Neuronal stem cell (in vitro differentiated cells): ENCODE results near the gene IER5.

Experiments
- DNase-seq: peaks from one replicate; pipeline ENCODE4 v3.0.0-alpha.2; 2013; ENCODE audit warnings: low spot score
- H2AFZ ChIP-seq: one replicate; pipeline ENCODE4 v1.6.1; 2013; ENCODE audit warnings: mild to moderate bottlenecking, low read length, inconsistent platforms
- H2AK5ac ChIP-seq: 2 replicates; pipeline ENCODE4 v1.6.1; 2013; ENCODE audit warnings: low read depth, mild to moderate bottlenecking, inconsistent platforms, low read length, moderate library complexity, mixed read lengths
- H2BK120ac ChIP-seq: 2 replicates; pipeline ENCODE4 v1.6.1; 2013; ENCODE audit warnings: low read depth, mild to moderate bottlenecking, inconsistent platforms, low read length, moderate library complexity, mixed read lengths
- H2BK12ac ChIP-seq: one replicate; pipeline ENCODE4 v1.6.1; 2013; ENCODE audit warnings: low read length, inconsistent platforms
- H2BK15ac ChIP-seq: 2 replicates; pipeline ENCODE4 v1.6.1; 2013; ENCODE audit warnings: mild to moderate bottlenecking, low read length, inconsistent platforms, mixed read lengths
- H2BK5ac ChIP-seq: one replicate; pipeline ENCODE4 v1.6.1; 2013; ENCODE audit warnings: inconsistent platforms, mild to moderate bottlenecking, low read length, moderate library complexity
- H3K14ac ChIP-seq: one replicate; pipeline ENCODE4 v1.6.1; 2013; ENCODE audit warnings: low read length, inconsistent platforms
- H3K18ac ChIP-seq: 2 replicates; pipeline ENCODE4 v1.6.1; 2013; ENCODE audit warnings: low read length, inconsistent platforms
- H3K23ac ChIP-seq: 2 replicates; pipeline ENCODE4 v1.6.1; 2013; ENCODE audit warnings: low read depth, mild to moderate bottlenecking, mixed read lengths, low read length, inconsistent platforms; ENCODE audit not compliant: poor library complexity
- H3K27ac ChIP-seq: replicated peaks from 3 replicates; pipeline ENCODE4 v1.5.1; 2013; ENCODE audit warnings: low read length, inconsistent platforms
- H3K27me3 ChIP-seq, 3 experiments: 2 replicates each; pipeline ENCODE4 v1.6.1; 2013; ENCODE audit warnings: low read length in 3 of 3, mild to moderate bottlenecking in 2 of 3, inconsistent platforms in 1 of 3, low read depth in 1 of 3, mixed read lengths in 1 of 3, moderate library complexity in 1 of 3; ENCODE audit not compliant: control insufficient read depth in 3 of 3, insufficient read depth in 3 of 3
- H3K36me3 ChIP-seq, 2 donors: replicated peaks in 1 of 2; 2 replicates each; pipeline ENCODE4 v1.6.1; 2013; ENCODE audit warnings: low read length in 2 of 2; ENCODE audit not compliant: control insufficient read depth in 2 of 2, insufficient read depth in 2 of 2
- H3K4ac ChIP-seq: 2 replicates; pipeline ENCODE4 v1.6.1; 2013; ENCODE audit warnings: inconsistent platforms, mild to moderate bottlenecking, low read length, moderate library complexity
- H3K4me1 ChIP-seq, 2 donors: 1 replicate in 1 of 2; 2 replicates in 1 of 2; pipeline ENCODE4 v1.6.1; 2013; ENCODE audit warnings: low read length in 2 of 2, low read depth in 1 of 2; ENCODE audit not compliant: control insufficient read depth in 2 of 2, insufficient read depth in 1 of 2
- H3K4me2 ChIP-seq: one replicate; pipeline ENCODE4 v1.6.1; 2013; ENCODE audit warnings: mild to moderate bottlenecking, low read length, inconsistent platforms; ENCODE audit not compliant: insufficient read depth, poor library complexity, severe bottlenecking
- H3K4me3 ChIP-seq, 2 donors: 2 replicates each; pipeline ENCODE4 v1.5.1; 2013; ENCODE audit warnings: low read length in 2 of 2, mild to moderate bottlenecking in 2 of 2, inconsistent platforms in 1 of 2, moderate library complexity in 1 of 2
- H3K79me1 ChIP-seq: one replicate; pipeline ENCODE4 v1.6.1; 2013; ENCODE audit warnings: low read depth, mild to moderate bottlenecking, inconsistent platforms, low read length, moderate library complexity
- H3K9ac ChIP-seq: one replicate; pipeline ENCODE4 v1.6.1; 2013; ENCODE audit warnings: mild to moderate bottlenecking, low read depth, low read length, inconsistent platforms; ENCODE audit not compliant: poor library complexity
- H3K9me3 ChIP-seq, 2 donors: replicated peaks in 1 of 2; 2 replicates each; pipeline versions ENCODE3 to v1.6.1; 2013; ENCODE audit warnings: low read length in 2 of 2, mild to moderate bottlenecking in 2 of 2, inconsistent platforms in 1 of 2, low read depth in 1 of 2, mixed read lengths in 1 of 2, moderate library complexity in 1 of 2; ENCODE audit not compliant: control insufficient read depth in 2 of 2, insufficient read depth in 1 of 2
- H4K8ac ChIP-seq: one replicate; pipeline ENCODE4 v1.6.1; 2013; ENCODE audit warnings: low read depth, mild to moderate bottlenecking, inconsistent platforms, low read length, moderate library complexity
- H4K91ac ChIP-seq: one replicate; pipeline ENCODE4 v1.6.1; 2013; ENCODE audit warnings: low read length, low read depth, mild to moderate bottlenecking, inconsistent platforms; ENCODE audit not compliant: poor library complexity
- WGBS, 2 donors: extraction: QIAGEN DNeasy Blood & Tissue Kit; methylation state at CpG; one replicate each; pipeline ENCODE4 v1.1.7; 2013; ENCODE audit warnings: missing lambda C conversion rate in 2 of 2, mixed read lengths in 1 of 2; ENCODE audit not compliant: insufficient read length in 2 of 2, insufficient replicate concordance in 1 of 2; ENCODE audit errors: extremely low coverage in 2 of 2; 5-methylcytosine and 5-hydroxymethylcytosine counted together

IER5 gene

GRCh38 chr1:181086091-181086490 is 2.4 kb upstream of the IER5 start:
- Histone ChIP-seq H3K4me3 (no peak overlapping the region), H3K27me3 (peaks cover 0 to 15% (median 2%) of the 10 kb centered on the region in 3 experiments), H2AFZ (no peak overlapping the region), H3K4me1 (peaks cover 0 to 7% of the 10 kb centered on the region in 2 donors), H3K14ac (no peak overlapping the region), H3K79me1 (peaks cover 10% of the 10 kb centered on the region), H3K4me2 (no peak overlapping the region), H3K27ac (no peak overlapping the region), H2BK5ac (no peak overlapping the region), H2BK15ac (no peak overlapping the region), H2BK120ac (no peak overlapping the region), H4K91ac (no peak overlapping the region), H3K23ac (no peak overlapping the region), H4K8ac (no peak overlapping the region), H2AK5ac (no peak overlapping the region), H3K18ac (no peak overlapping the region), H2BK12ac (no peak overlapping the region), H3K4ac (no peak overlapping the region), H3K9me3 (no peaks in the 10 kb centered on the region), H3K36me3 (no peaks in the 10 kb centered on the region), H3K9ac (no peak overlapping the region)
- DNase-seq: no peak
- WGBS, 2 donors: no CpG with 5 or more reads among the region's 1 CpG

GRCh38 chr1:181086926-181087325 is 1.6 kb upstream of the IER5 start:
- Histone ChIP-seq H3K36me3 (peaks cover 0 to 6% of the 10 kb centered on the region in 2 donors), H2AK5ac (no peak overlapping the region), H2AFZ (no peak overlapping the region), H2BK12ac (no peak overlapping the region), H3K4ac (no peak overlapping the region), H3K79me1 (peaks cover 10% of the 10 kb centered on the region), H3K27me3 (peaks cover 0 to 15% (median 2%) of the 10 kb centered on the region in 3 experiments), H2BK120ac (no peak overlapping the region), H3K9ac (no peak overlapping the region), H2BK5ac (no peak overlapping the region), H3K27ac (no peak overlapping the region), H4K8ac (no peak overlapping the region), H3K4me2 (no peak overlapping the region), H2BK15ac (no peak overlapping the region), H3K4me1 (peaks cover 0 to 8% of the 10 kb centered on the region in 2 donors), H3K18ac (no peak overlapping the region), H3K14ac (no peak overlapping the region), H4K91ac (no peak overlapping the region), H3K9me3 (no peaks in the 10 kb centered on the region), H3K23ac (no peak overlapping the region), H3K4me3 (no peak overlapping the region)
- no CpG with 5 or more reads among the region's 5 CpGs for WGBS, 2 donors
- no peak for DNase-seq

GRCh38 chr1:181087400-181087901 is 1.0 kb upstream of the IER5 start:
- no peak overlapping the region for H2BK12ac ChIP-seq
- no peak for DNase-seq
- H3K4ac ChIP-seq: no peak overlapping the region
- H3K27me3 ChIP-seq: peaks cover 0 to 15% (median 2%) of the 10 kb centered on the region in 3 experiments
- no peak overlapping the region for H2AFZ ChIP-seq
- no peak overlapping the region for H3K23ac ChIP-seq
- H3K4me3 ChIP-seq: no peak overlapping the region
- peaks cover 0 to 10% of the 10 kb centered on the region in 2 donors for H3K36me3 ChIP-seq
- H2BK15ac ChIP-seq: no peak overlapping the region
- H3K9me3 ChIP-seq: no peaks in the 10 kb centered on the region
- no peak overlapping the region for H4K91ac ChIP-seq
- peaks cover 10% of the 10 kb centered on the region for H3K79me1 ChIP-seq
- H3K27ac ChIP-seq: no peak overlapping the region
- no peak overlapping the region for H2BK5ac ChIP-seq
- no peak overlapping the region for H3K4me2 ChIP-seq
- no peak overlapping the region for H3K18ac ChIP-seq
- no peak overlapping the region for H4K8ac ChIP-seq
- peaks cover 0 to 8% of the 10 kb centered on the region in 2 donors for H3K4me1 ChIP-seq
- no peak overlapping the region for H3K14ac ChIP-seq
- H2AK5ac ChIP-seq: no peak overlapping the region
- no peak overlapping the region for H2BK120ac ChIP-seq
- WGBS, 2 donors: no CpG with 5 or more reads among the region's 8 CpGs
- no peak overlapping the region for H3K9ac ChIP-seq

- Histone ChIP-seq H3K27me3 (peaks cover 0 to 15% (median 2%) of the 10 kb centered on the region in 3 experiments), H3K18ac (peak overlapping the region; percentile 90), H2AFZ (peak overlapping the region; percentile 91), H3K36me3 (peaks cover 0 to 16% of the 10 kb centered on the region in 2 donors), H3K4me1 (peaks cover 0 to 8% of the 10 kb centered on the region in 2 donors), H3K27ac (no peak overlapping the region), H4K91ac (no peak overlapping the region), H2BK120ac (no peak overlapping the region), H3K4ac (no peak overlapping the region), H2BK15ac (peak overlapping the region; percentile 20), H2BK5ac (peak overlapping the region; percentile 42), H2AK5ac (peak overlapping the region; percentile 82), H3K79me1 (peaks cover 10% of the 10 kb centered on the region), H3K4me3 (peak overlapping the region; percentile 67 to 87), H3K14ac (peak overlapping the region; percentile 94), H3K9me3 (no peaks in the 10 kb centered on the region), H3K9ac (peak overlapping the region; percentile 91), H2BK12ac (no peak overlapping the region), H3K23ac (peak overlapping the region; percentile 97), H4K8ac (no peak overlapping the region), H3K4me2 (peak overlapping the region; percentile 77)
- no peak for DNase-seq
- WGBS, 2 donors: no CpG with 5 or more reads among the region's 97 CpGs
Measured at GRCh38 chr1:181089017-181089675, 646 bp downstream of the IER5 start.
